Uterus (tissue), 2 donors: ENCODE measurements around the gene CHD5.

Experiments used
- POLR2A ChIP-seq, 2 donors: fragments of 450-650 bp; IDR thresholded peaks; one replicate each; pipeline ENCODE4 v1.6.1; 2016; ENCODE audit warnings: antibody characterized with exemption in 2 of 2, mild to moderate bottlenecking in 1 of 2, moderate library complexity in 1 of 2
- TF ChIP-seq, protein P1 (sequence below), 4 experiments: fragments of 200-600 bp in 2 of 4; fragments of 450-650 bp in 2 of 4; sonication (generic) in 2 of 4; IDR thresholded peaks; one replicate each; pipeline ENCODE4 v1.5.1; 2016 to 2019; ENCODE audit warnings: antibody characterized with exemption in 4 of 4, mild to moderate bottlenecking in 2 of 4, moderate library complexity in 1 of 4

- TF ChIP-seq, protein P1, sequence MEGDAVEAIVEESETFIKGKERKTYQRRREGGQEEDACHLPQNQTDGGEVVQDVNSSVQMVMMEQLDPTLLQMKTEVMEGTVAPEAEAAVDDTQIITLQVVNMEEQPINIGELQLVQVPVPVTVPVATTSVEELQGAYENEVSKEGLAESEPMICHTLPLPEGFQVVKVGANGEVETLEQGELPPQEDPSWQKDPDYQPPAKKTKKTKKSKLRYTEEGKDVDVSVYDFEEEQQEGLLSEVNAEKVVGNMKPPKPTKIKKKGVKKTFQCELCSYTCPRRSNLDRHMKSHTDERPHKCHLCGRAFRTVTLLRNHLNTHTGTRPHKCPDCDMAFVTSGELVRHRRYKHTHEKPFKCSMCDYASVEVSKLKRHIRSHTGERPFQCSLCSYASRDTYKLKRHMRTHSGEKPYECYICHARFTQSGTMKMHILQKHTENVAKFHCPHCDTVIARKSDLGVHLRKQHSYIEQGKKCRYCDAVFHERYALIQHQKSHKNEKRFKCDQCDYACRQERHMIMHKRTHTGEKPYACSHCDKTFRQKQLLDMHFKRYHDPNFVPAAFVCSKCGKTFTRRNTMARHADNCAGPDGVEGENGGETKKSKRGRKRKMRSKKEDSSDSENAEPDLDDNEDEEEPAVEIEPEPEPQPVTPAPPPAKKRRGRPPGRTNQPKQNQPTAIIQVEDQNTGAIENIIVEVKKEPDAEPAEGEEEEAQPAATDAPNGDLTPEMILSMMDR (IDR thresholded peaks at IDR 0.05), result no peak
- no peak for TF ChIP-seq POLR2A (IDR thresholded peaks at IDR 0.05)
These were observed 11.8 kb upstream of the CHD5 start for GRCh38 chr1:6191968-6192367.
